GM19468 (cell line): ENCODE results near the gene SEMA4A.

ENCODE experiments used
- ATAC-seq: cut with Tn5 transposase; IDR thresholded peaks from one replicate; pipeline ENCODE4 v1.9.1; 2021; ENCODE audit warnings: mild to moderate bottlenecking, moderate library complexity, moderate number of reproducible peaks; ENCODE audit not compliant: unreplicated experiment; ENCODE audit errors: extremely low read depth

The SEMA4A gene

DNA sequence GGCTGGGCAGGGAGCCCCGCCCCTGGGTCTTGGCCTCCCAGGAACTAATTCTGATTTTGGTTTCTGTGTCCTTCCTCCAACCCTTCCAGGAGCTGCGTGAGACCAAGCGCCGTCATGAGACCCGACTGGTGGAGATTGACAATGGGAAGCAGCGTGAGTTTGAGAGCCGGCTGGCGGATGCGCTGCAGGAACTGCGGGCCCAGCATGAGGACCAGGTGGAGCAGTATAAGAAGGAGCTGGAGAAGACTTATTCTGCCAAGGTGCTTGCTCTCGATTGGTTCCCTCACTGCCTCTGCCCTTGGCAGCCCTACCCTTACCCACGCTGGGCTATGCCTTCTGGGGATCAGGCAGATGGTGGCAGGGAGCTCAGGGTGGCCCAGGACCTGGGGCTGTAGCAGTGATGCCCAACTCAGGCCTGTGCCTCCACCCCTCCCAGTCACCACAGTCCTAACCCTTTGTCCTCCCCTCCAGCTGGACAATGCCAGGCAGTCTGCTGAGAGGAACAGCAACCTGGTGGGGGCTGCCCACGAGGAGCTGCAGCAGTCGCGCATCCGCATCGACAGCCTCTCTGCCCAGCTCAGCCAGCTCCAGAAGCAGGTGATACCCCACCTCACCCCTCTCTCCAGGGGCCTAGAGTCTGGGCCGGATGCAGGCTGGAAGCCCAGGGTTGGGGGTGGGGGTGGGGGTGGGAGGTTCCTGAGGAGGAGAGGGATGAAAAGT is 18.5 kb upstream of the SEMA4A start:
- ATAC-seq: no peak

DNA sequence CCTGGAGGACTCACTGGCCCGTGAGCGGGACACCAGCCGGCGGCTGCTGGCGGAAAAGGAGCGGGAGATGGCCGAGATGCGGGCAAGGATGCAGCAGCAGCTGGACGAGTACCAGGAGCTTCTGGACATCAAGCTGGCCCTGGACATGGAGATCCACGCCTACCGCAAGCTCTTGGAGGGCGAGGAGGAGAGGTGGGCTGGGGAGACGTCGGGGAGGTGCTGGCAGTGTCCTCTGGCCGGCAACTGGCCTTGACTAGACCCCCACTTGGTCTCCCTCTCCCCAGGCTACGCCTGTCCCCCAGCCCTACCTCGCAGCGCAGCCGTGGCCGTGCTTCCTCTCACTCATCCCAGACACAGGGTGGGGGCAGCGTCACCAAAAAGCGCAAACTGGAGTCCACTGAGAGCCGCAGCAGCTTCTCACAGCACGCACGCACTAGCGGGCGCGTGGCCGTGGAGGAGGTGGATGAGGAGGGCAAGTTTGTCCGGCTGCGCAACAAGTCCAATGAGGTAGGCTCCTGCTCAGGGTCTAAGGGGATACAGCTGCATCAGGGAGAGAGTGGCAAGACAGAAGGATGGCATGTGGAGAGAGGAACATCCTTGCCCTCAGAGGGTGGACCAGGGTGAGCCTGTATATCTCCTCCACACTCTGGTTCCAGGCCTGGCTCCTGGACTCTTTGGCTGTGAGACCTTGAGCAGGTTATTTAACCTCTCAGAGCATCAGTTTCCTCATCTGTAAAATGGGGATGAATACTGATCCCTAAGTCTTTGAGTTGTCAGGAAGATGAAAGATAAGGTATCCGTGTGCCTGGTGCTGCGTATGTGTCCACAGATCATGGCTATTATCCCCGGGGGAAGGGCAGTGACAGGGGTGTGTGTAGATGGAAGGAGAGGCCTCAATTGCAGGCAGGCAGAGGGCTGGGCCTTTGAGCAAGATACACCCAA is 17.2 kb upstream of the SEMA4A start:
- no peak for ATAC-seq

GRCh38 chr1:156136970-156137483 is 16.4 kb upstream of the SEMA4A start:
- no peak for ATAC-seq

DNA sequence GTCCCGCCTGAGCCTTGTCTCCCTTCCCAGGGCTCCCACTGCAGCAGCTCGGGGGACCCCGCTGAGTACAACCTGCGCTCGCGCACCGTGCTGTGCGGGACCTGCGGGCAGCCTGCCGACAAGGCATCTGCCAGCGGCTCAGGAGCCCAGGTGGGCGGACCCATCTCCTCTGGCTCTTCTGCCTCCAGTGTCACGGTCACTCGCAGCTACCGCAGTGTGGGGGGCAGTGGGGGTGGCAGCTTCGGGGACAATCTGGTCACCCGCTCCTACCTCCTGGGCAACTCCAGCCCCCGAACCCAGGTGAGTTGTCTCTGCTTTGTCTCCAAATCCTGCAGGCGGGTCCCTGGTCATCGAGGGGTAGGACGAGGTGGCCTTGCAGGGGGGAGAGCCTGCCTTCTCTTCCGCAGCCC is 14.9 kb upstream of the SEMA4A start:
- ATAC-seq: no peak

- no peak for ATAC-seq
Observed at GRCh38 chr1:156140879-156141707, 12.3 kb upstream of the SEMA4A start.

DNA sequence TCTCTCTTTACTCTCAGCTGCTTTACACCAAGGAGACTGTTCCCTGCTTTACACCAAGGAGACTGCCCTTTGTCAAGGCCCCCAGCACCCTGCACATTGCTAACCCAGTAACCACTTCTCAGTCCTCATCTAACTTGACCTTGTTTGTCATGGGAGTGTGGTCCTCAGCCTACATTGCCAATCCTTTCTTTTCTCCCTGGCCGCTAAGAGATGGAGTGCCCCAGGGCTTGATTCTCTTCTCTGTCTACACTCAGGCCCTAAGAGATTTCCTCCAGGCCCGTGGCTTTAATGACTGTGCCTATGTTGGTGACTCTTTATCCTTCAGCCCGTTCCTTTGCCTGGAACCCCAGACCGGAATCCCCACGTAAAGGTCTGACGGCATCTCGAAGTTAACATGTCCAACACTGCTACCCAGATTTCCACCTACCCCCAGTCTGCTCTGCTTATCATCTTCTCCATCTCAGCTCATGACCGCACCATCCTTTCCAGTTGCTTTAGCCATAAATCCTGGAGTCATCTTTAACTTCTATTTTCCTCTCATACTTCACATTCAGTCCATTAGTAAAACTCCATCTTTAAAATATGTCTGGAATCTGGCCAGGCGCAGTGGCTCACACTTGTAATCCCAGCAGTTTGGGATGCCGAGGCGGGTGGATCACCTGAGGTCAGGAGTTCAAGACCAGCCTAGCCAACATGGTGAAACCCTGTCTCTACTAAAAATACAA is 9.5 kb upstream of the SEMA4A start:
- no peak for ATAC-seq

DNA sequence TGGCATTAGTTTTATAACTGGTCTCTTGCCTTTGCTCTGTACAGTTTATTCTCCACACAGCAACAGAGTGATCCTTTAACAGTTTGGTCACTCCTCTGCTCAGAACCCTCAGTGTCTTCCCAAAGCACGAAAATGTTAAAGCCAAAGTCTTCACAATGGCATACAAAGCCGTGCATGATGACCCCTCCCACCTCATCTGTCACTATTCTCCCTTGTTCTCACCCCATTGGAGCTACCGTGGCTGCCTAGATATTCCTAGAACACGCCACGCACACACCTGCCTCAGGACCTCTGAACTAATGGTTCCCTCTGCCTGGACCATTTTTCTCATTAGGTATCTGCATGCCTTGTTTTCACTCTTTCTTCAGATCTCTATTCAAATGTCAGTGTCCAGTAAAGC is 8.6 kb upstream of the SEMA4A start:
- no peak for ATAC-seq

GRCh38 chr1:156145650-156146019 is 7.8 kb upstream of the SEMA4A start:
- ATAC-seq: no peak

DNA sequence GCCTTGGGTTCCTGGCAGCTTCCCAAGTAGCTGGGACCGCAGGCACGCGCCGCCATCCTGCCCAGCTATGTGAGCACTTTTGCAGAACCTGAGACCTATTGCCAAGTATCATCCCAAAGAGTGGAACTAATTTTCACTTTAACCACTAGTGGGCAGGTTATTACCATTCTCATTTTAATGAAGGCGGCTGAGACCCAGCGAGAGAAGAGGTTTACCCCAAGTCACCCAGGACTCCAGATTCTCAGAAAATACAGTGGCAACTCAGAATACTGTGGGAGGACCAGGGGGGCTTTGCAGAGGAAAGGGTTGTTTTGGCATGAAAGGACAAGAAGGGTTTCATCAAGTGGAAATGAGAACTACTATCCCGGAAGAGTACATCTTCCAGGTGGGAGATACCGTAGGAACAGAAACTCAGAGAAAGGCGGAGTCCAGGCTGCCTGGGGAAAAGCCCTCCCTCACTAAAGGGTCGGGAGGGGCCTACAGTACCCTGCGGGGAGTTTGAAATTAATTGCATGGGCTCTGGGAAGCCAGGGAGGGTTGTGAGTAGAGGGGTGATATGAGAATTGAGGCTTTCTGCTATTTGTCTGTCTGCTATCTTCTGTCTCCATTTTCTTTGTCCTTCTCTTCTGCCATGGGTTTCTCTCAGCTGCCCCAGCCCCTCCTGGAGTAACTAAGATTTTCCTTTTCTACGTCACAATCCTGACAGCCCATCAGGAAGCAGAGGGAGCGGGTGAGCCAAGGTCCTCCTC is 7.2 kb upstream of the SEMA4A start:
- no peak for ATAC-seq

DNA sequence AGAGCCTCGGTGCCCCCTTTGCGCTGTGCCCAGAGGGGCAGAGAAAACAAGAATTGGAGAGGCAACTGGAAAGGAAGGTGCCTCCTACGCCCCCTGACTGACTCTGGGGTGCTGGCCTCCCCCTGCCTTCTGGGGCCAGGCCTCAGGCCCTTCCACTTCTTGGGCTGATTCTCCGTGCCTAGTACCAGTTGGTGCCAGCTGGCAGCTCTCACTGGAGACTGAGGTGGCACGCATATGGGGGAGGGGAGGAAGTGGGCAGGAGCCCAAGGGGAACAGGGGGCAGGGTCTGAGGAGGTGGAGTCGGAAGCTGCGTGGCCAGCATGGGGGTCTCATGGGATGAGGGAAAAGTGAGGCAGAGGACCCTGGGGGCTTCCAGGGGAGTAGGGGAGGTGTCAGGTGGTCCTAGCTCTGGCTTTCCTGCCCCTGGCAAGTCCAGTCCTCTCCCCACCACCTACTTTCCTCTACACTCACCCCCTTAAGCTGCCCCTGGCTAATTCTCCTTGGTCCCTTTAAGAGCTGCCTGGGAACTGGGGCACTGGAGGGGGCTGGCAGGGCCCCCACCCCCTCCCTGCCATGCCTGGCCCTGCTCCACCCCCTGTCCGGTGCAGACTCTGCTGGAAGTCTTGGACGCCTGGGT is 6.5 kb upstream of the SEMA4A start:
- ATAC-seq: no peak

GRCh38 chr1:156148216-156148615 is 5.2 kb upstream of the SEMA4A start:
- no peak for ATAC-seq

DNA sequence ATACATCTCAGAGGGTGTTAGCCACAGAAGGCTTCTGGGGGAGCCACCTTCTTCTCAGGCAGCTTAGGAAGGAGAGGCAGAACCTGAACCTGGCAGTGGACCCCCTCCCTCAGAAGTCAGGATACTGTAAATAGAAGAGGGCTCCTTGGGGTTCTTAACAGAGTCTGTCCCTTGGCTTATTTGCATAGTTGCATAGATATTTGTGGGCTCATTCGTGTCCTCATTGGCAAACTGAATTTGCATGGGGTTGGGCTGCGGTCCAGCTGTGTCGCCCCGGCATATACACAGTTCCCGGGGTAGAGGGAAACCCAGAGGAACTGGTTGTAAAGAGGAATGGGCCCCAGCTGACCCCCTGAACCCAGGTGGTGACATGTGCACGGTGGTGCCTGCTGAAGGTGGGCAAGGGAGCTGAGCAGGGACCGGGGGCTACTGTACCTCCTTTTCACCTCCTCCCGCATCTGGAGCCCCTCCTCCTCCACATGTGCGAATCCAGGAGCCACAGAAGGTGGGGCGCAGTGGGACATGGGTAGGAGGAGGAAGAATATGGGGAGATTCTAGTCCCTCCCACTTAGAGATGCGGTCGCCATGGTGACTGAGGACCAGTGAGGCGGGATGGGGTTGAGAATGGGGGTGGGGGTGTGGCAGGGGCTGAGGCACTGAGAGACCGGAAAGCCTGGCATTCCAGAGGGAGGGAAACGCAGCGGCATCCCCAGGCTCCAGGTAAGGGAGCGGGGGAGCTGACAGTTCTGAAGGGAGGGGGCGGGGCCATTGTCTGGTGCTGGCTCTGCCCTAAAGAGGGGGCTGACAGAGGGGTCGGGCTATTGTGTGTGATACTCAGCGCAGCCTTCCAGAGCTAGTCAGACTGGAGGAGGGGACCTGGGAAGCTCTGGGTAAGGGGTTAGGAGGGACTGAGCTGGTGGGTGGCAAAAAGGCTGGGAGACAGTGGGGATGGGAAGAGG is 3.7 kb upstream of the SEMA4A start:
- ATAC-seq: peak; percentile 34

GRCh38 chr1:156150333-156151011 is 2.9 kb upstream of the SEMA4A start:
- no peak for ATAC-seq

GRCh38 chr1:156151093-156151688 is 2.2 kb upstream of the SEMA4A start:
- ATAC-seq: no peak

GRCh38 chr1:156152628-156153027 is 757 bp upstream of the SEMA4A start:
- ATAC-seq: no peak

DNA sequence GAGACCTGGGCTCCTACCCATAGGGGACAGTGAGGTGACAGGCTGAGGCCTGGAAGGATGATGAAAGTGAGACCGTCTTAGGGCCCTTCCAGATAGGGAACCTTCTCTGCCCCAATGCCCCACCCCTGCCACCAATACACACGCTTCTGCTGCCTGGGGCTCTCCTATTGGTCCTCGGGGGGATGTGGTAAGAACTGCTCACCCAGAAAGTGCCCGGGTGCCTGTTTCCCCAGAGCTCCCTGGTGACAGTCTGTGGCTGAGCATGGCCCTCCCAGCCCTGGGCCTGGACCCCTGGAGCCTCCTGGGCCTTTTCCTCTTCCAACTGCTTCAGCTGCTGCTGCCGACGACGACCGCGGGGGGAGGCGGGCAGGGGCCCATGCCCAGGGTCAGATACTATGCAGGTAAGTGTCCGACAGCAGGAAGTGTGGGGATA is 948 bp downstream of the SEMA4A start:
- no peak for ATAC-seq
